DOHH2 (cell line): ENCODE measurements around the gene FGFR1OP2.

Experiments
- H3F3A ChIP-seq: fragments of 200-600 bp; sonication (generic), shearing (Covaris generic); 2 replicates; pipeline ENCODE4 v1.6.0; 2016; ENCODE audit warnings: antibody characterized with exemption, mild to moderate bottlenecking; ENCODE audit not compliant: control insufficient read depth, insufficient read depth
- H3K27ac ChIP-seq: fragments of 200-600 bp; sonication (generic); 2 replicates; pipeline ENCODE4 v1.5.1; 2014; ENCODE audit warnings: low read depth, mild to moderate bottlenecking, low read length, moderate library complexity
- H3K27me3 ChIP-seq: fragments of 200-600 bp; sonication (generic); 2 replicates; pipeline ENCODE4 v1.6.1; 2014; ENCODE audit warnings: mild to moderate bottlenecking, low read length, mixed read lengths; ENCODE audit not compliant: control insufficient read depth
- H3K36me3 ChIP-seq: fragments of 200-600 bp; sonication (generic); 2 replicates; pipeline ENCODE4 v1.6.1; 2014; ENCODE audit warnings: mild to moderate bottlenecking, low read length, moderate library complexity, mixed read lengths; ENCODE audit not compliant: control insufficient read depth
- H3K4me1 ChIP-seq: fragments of 200-600 bp; sonication (generic); 2 replicates; pipeline ENCODE4 v1.6.1; 2014; ENCODE audit warnings: mild to moderate bottlenecking, low read length, mixed read lengths; ENCODE audit not compliant: control insufficient read depth
- H3K4me2 ChIP-seq: fragments of 200-600 bp; sonication (generic); 2 replicates; pipeline ENCODE4 v1.6.0; 2014; ENCODE audit warnings: mild to moderate bottlenecking, low read length, moderate library complexity
- H3K4me3 ChIP-seq: fragments of 200-600 bp; sonication (generic); 2 replicates; pipeline ENCODE4 v1.5.1; 2014; ENCODE audit warnings: mild to moderate bottlenecking, low read length, mixed read lengths
- H3K79me2 ChIP-seq: fragments of 200-600 bp; sonication (generic); 2 replicates; pipeline ENCODE4 v1.6.1; 2014; ENCODE audit warnings: mild to moderate bottlenecking, low read length, mixed read lengths; ENCODE audit not compliant: control insufficient read depth
- H3K9me2 ChIP-seq: fragments of 200-600 bp; sonication (generic); replicated peaks from 2 replicates; pipeline ENCODE4 v1.6.1; 2014; ENCODE audit warnings: mild to moderate bottlenecking, low read length, mixed read lengths; ENCODE audit not compliant: control insufficient read depth
- H3K9me3 ChIP-seq: fragments of 200-600 bp; sonication (generic); 2 replicates; pipeline ENCODE4 v1.6.1; 2014; ENCODE audit warnings: antibody characterized with exemption, low read length, mixed read lengths; ENCODE audit not compliant: control insufficient read depth, insufficient read depth
- H4K20me1 ChIP-seq: fragments of 200-600 bp; sonication (generic); 2 replicates; pipeline ENCODE4 v1.6.0; 2014; ENCODE audit warnings: low read depth, mild to moderate bottlenecking, antibody characterized with exemption, low read length, moderate library complexity; ENCODE audit not compliant: control insufficient read depth, insufficient read depth
- EZH2phosphoT487 ChIP-seq: fragments of 200-600 bp; sonication (generic); IDR thresholded peaks from 2 replicates; pipeline ENCODE4 v1.6.1; 2017; ENCODE audit warnings: borderline replicate concordance, mild to moderate bottlenecking, antibody characterized with exemption, low read length, moderate library complexity, mixed read lengths
- TF ChIP-seq, protein P1 (sequence below): fragments of 200-600 bp; sonication (generic); IDR thresholded peaks from one replicate; pipeline ENCODE4 v1.5.1; 2014; ENCODE audit warnings: antibody characterized with exemption, mild to moderate bottlenecking, low read depth, low read length; ENCODE audit not compliant: poor library complexity, severe bottlenecking

Gene FGFR1OP2

DNA sequence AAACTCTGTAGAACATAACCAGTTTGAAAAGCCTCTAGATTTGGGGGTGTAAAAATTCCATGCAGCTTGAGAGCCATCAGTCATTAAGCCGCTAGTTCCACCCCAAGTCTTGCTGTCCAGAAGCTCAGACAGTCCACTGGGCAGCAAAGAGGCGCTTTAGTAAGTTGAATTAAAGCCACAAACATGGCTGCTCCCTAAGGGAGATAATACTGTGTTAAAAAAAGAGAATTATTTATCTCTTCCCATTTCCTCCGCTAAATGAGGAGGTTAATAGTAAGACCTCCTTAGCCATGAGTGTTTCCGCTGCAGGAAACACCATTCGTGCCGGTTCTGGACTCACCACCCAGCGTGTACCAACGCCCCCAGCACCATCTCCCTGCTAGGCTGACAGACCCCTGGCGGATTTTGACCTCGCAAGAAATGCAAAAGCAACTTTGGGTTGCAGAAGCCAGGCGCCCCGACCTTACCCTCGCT lies 75.4 kb downstream of the FGFR1OP2 start:
- no peak for TF ChIP-seq EZH2phosphoT487
- TF ChIP-seq, protein P1, sequence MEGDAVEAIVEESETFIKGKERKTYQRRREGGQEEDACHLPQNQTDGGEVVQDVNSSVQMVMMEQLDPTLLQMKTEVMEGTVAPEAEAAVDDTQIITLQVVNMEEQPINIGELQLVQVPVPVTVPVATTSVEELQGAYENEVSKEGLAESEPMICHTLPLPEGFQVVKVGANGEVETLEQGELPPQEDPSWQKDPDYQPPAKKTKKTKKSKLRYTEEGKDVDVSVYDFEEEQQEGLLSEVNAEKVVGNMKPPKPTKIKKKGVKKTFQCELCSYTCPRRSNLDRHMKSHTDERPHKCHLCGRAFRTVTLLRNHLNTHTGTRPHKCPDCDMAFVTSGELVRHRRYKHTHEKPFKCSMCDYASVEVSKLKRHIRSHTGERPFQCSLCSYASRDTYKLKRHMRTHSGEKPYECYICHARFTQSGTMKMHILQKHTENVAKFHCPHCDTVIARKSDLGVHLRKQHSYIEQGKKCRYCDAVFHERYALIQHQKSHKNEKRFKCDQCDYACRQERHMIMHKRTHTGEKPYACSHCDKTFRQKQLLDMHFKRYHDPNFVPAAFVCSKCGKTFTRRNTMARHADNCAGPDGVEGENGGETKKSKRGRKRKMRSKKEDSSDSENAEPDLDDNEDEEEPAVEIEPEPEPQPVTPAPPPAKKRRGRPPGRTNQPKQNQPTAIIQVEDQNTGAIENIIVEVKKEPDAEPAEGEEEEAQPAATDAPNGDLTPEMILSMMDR: no peak
- Histone ChIP-seq H3K27ac (peak overlapping the region; percentile 20; the same call in 1 of the 2 replicates), H3K9me2 (no peaks in the 10 kb centered on the region), H3K27me3 (no peaks in the 10 kb centered on the region), H3K4me3 (peak overlapping the region; percentile 78), H3K79me2 (peaks cover 35% of the 10 kb centered on the region), H4K20me1 (no peaks in the 10 kb centered on the region), H3K4me1 (peaks cover 49% of the 10 kb centered on the region), H3K4me2 (peak overlapping the region; percentile 88), H3K36me3 (no peaks in the 10 kb centered on the region), H3F3A (peaks cover 3% of the 10 kb centered on the region; the same call in 1 of the 2 replicates), H3K9me3 (no peaks in the 10 kb centered on the region)

DNA sequence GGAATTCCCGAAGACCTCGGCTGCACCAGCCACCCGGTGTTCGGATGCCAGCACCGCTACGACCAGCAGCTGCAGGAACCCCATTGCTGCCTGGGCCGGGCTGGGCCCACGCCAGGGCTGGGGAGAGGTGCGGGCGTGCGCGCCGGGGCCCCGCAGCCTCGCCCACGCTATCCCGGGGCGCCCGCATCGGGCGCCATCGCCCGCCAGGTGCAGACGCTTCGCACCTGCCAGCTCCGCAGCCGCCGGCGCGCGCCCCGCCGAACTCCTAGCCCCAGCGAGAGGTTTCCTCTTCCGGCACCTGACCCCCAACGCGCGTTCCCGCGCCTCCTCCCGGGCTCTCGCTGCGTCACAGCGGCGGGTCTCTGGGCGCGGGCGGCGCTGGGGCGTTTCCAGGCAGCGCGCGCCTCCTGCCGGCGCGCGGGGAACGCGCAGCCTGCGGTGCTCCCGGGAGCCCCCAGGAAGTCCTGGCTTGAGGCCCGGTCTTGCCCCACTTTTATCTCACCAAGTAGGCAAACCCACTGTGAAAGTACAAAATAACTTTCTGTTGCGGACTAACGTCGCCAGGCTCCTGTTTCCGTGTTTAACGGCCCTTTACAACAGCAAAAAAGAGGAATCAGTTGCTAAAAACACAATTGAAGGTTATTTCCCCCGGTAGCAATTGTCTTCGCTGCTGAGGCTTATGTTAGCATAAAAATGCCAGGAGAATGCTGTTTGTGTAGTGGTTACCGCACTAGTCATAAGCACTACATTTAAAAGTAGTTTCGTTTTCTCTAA lies 76.0 kb downstream of the FGFR1OP2 start, which contains the start of gene TM7SF3:
Gene TM7SF3 (minus strand): TSS at position 300 of the 774 bp plus-strand sequence. CDS start 216 bp downstream, at position 84.
- peak within 1 kb of the TSS; percentile 25; the same call in 1 of the 2 replicates for H3K27ac ChIP-seq
- TF ChIP-seq, protein P1: peak; percentile 94
- TF ChIP-seq EZH2phosphoT487: no peak

DNA sequence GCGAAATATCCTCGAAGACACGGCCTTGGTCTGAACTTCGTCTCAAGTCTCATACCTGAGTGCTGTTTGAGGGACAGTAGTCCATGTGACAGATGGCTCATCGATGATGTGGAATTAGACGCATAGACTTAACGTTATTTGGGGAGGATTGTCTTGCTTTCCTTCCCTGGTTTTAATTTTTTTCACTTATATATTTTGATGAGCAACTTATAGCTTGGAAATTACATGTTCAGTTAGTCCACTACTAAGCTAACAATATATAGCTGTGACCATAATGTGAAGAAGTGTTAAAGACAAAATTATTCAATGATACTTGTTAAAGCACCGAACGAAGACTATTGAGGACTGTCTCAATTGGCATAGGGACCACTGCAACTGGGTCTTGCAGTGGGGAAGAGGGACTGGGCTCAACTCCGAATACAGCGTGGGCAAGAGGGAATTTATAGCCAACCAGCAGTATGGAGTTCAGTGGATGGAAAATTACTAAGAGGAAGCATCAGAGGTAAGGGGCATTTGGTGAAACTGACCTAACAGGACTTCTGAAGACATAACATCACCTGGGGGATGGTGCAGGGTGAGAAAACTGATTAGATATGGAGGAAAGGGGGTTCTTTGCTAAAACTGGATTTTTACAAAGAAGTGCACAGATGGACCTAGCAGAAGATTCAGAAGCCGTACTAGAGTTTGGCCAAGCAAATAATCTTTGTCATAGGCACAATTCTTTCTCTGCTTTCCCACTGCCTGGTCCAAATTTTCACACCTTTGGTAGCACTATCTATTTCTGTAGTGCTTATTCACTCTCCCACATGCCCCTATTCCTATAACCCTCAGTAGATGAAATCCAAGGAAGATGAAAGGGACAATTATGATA lies 76.8 kb downstream of the FGFR1OP2 start:
- H3K4me3 ChIP-seq: peak overlapping the region; percentile 78
- no peaks in the 10 kb centered on the region for H3K9me2 ChIP-seq
- H3K27me3 ChIP-seq: no peaks in the 10 kb centered on the region
- no peaks in the 10 kb centered on the region for H4K20me1 ChIP-seq
- H3F3A ChIP-seq: peaks cover 3% of the 10 kb centered on the region; the same call in 1 of the 2 replicates
- H3K36me3 ChIP-seq: no peaks in the 10 kb centered on the region
- TF ChIP-seq, protein P1: peak; percentile 53
- TF ChIP-seq EZH2phosphoT487: no peak
- peaks cover 37% of the 10 kb centered on the region for H3K4me1 ChIP-seq
- peaks cover 30% of the 10 kb centered on the region for H3K79me2 ChIP-seq
- H3K4me2 ChIP-seq: peak overlapping the region; percentile 88
- no peaks in the 10 kb centered on the region for H3K9me3 ChIP-seq
- peak overlapping the region; percentile 25; the same call in 1 of the 2 replicates for H3K27ac ChIP-seq

More for the DNA sequence above, 76.0 kb downstream of the FGFR1OP2 start, which contains the start of gene TM7SF3:
- H3K36me3 ChIP-seq: no peaks in the 10 kb centered on the region
- H3K9me3 ChIP-seq: no peaks in the 10 kb centered on the region
- peak within 1 kb of the TSS; percentile 88 for H3K4me2 ChIP-seq
- no peaks in the 10 kb centered on the region for H3K9me2 ChIP-seq
- H4K20me1 ChIP-seq: no peaks in the 10 kb centered on the region
- H3K27me3 ChIP-seq: no peaks in the 10 kb centered on the region
- H3K79me2 ChIP-seq: peaks cover 35% of the 10 kb centered on the region
- peaks cover 3% of the 10 kb centered on the region; the same call in 1 of the 2 replicates for H3F3A ChIP-seq
- peak within 1 kb of the TSS; percentile 78 for H3K4me3 ChIP-seq
- H3K4me1 ChIP-seq: peaks cover 44% of the 10 kb centered on the region
